GM23338 (cell line): ENCODE measurements around the gene TESK2. TPM values are rescaled to one million over a fixed set of nuclear protein-coding genes. Genes with fewer than 3 reads are reported as not detected.

Experiments
- ATAC-seq: fragments of 200-7000 bp; cut with Tn5 transposase; 3 replicates; pipeline ENCODE4 v1.9.1; 2020
- DNase-seq: peaks from one replicate; pipeline ENCODE4 v3.0.0-alpha.2; 2015; ENCODE audit warnings: low spot score
- H2AFZ ChIP-seq: fragments of 200-600 bp; sonication (generic); 2 replicates; pipeline ENCODE4 v1.8.0; 2016; ENCODE audit warnings: antibody characterized with exemption, mild to moderate bottlenecking, moderate library complexity
- H3F3A ChIP-seq: fragments of 200-600 bp; sonication (generic); replicated peaks from 2 replicates; pipeline ENCODE4 v1.8.0; 2017; ENCODE audit warnings: antibody characterized with exemption, mixed run types, low read depth
- H3K27ac ChIP-seq: fragments of 200-600 bp; sonication (generic); 2 replicates; pipeline ENCODE4 v1.6.1; 2016; ENCODE audit warnings: low read depth
- H3K27me3 ChIP-seq: fragments of 200-600 bp; sonication (generic); 2 replicates; pipeline ENCODE4 v1.8.0; 2016; ENCODE audit warnings: mild to moderate bottlenecking, mixed run types, moderate library complexity; ENCODE audit not compliant: insufficient read depth
- H3K36me3 ChIP-seq: fragments of 200-600 bp; sonication (generic); 2 replicates; pipeline ENCODE4 v1.8.0; 2016; ENCODE audit warnings: mild to moderate bottlenecking; ENCODE audit not compliant: insufficient read depth
- H3K4me1 ChIP-seq: fragments of 200-600 bp; sonication (generic); 2 replicates; pipeline ENCODE4 v1.8.0; 2016; ENCODE audit warnings: mild to moderate bottlenecking, moderate library complexity; ENCODE audit not compliant: insufficient read depth
- H3K4me2 ChIP-seq: fragments of 200-600 bp; sonication (generic); 2 replicates; pipeline ENCODE4 v1.7.1; 2017; ENCODE audit warnings: mixed run types
- H3K4me3 ChIP-seq: fragments of 200-600 bp; sonication (generic); 2 replicates; pipeline ENCODE4 v1.6.1; 2016; ENCODE audit warnings: mixed run types
- H3K79me2 ChIP-seq: fragments of 200-600 bp; sonication (generic); replicated peaks from 2 replicates; pipeline ENCODE4 v1.8.0; 2017; ENCODE audit warnings: mild to moderate bottlenecking; ENCODE audit not compliant: insufficient read depth
- H3K9me2 ChIP-seq: fragments of 200-600 bp; sonication (generic); 2 replicates; pipeline ENCODE4 v1.8.0; 2017; ENCODE audit not compliant: insufficient read depth
- H4K20me1 ChIP-seq: fragments of 200-600 bp; sonication (generic); replicated peaks from 2 replicates; pipeline ENCODE4 v1.8.0; 2017; ENCODE audit warnings: mild to moderate bottlenecking; ENCODE audit not compliant: insufficient read depth
- H3K27ac Mint-ChIP-seq: 2 replicates; pipeline ENCODE4 v1.8.0; 2020; ENCODE audit warnings: inconsistent platforms, mild to moderate bottlenecking, moderate library complexity, mixed read lengths
- H3K27me3 Mint-ChIP-seq: 3 replicates; pipeline ENCODE4 v1.8.0; 2022; ENCODE audit warnings: low read depth, mild to moderate bottlenecking, moderate library complexity, mixed read lengths, inconsistent platforms; ENCODE audit not compliant: insufficient read depth, poor library complexity
- H3K36me3 Mint-ChIP-seq: 3 replicates; pipeline ENCODE4 v1.8.0; 2021; ENCODE audit warnings: low read depth, mild to moderate bottlenecking, inconsistent platforms, moderate library complexity, mixed read lengths
- H3K4me1 Mint-ChIP-seq: 3 replicates; pipeline ENCODE4 v1.8.0; 2020; ENCODE audit warnings: mild to moderate bottlenecking, inconsistent platforms, mixed read lengths
- H3K4me3 Mint-ChIP-seq: 3 replicates; pipeline ENCODE4 v1.8.0; 2021; ENCODE audit warnings: moderate library complexity, mild to moderate bottlenecking, inconsistent platforms, mixed read lengths
- H3K9me3 Mint-ChIP-seq: 3 replicates; pipeline ENCODE4 v1.8.0; 2020; ENCODE audit warnings: moderate library complexity, mild to moderate bottlenecking, inconsistent platforms, mixed read lengths
- CREB1 ChIP-seq: fragments of 250-450 bp; sonication (Bioruptor Pico); IDR thresholded peaks from 2 replicates; pipeline ENCODE4 v1.5.0; 2020; ENCODE audit warnings: low read depth, mild to moderate bottlenecking, moderate library complexity
- EZH2 ChIP-seq: fragments of 200-600 bp; sonication (generic); IDR thresholded peaks from one replicate; pipeline ENCODE4 v1.8.0; 2017; ENCODE audit warnings: antibody characterized with exemption, mild to moderate bottlenecking, low read depth; ENCODE audit not compliant: unreplicated experiment
- POLR2AphosphoS5 ChIP-seq: IDR thresholded peaks from 2 replicates; pipeline ENCODE4 v1.6.1; 2016; ENCODE audit warnings: antibody characterized with exemption, low read depth
- STAT1 ChIP-seq: IDR thresholded peaks from one replicate; pipeline ENCODE4 v1.6.1; 2016; ENCODE audit warnings: antibody characterized with exemption; ENCODE audit not compliant: unreplicated experiment
- ZNF114 ChIP-seq: fragments of 250-450 bp; sonication (Bioruptor Pico); IDR thresholded peaks from 2 replicates; pipeline ENCODE4 v1.5.0; 2020; ENCODE audit warnings: mild to moderate bottlenecking, moderate library complexity
- ZNF331 ChIP-seq: fragments of 250-450 bp; sonication (Bioruptor Pico); IDR thresholded peaks from 2 replicates; pipeline ENCODE4 v1.5.0; 2020; ENCODE audit warnings: low read depth, mild to moderate bottlenecking, moderate library complexity
- polyA plus RNA-seq: library from polyadenylated mRNA; unstranded; fragments of >200 nt; fragmentation: Nextera tagmentation; extraction: Ambion mirVana; gene quantifications from 2 replicates; pipeline ENCODE4 v1.2.1, GENCODE V29; 2016
- total RNA-seq: library from RNA; depleted of rRNA; stranded (reverse); fragments of >200 nt; shearing (Covaris generic); gene quantifications from 2 replicates; pipeline ENCODE4 v1.2.3, GENCODE V29; 2014
- TF ChIP-seq, protein P1 (sequence below): IDR thresholded peaks from 2 replicates; pipeline ENCODE4 v1.6.1; 2016; ENCODE audit warnings: antibody characterized with exemption
- TF ChIP-seq, protein P2 (sequence below): fragments of 250-450 bp; sonication (Bioruptor Pico); IDR thresholded peaks from 2 replicates; pipeline ENCODE4 v1.5.0; 2020; ENCODE audit warnings: mild to moderate bottlenecking, moderate library complexity

TESK2 gene
- total and polyA plus RNA-seq, 2 experiments from 2014 or later = 5.2 to 14.0 TPM

DNA sequence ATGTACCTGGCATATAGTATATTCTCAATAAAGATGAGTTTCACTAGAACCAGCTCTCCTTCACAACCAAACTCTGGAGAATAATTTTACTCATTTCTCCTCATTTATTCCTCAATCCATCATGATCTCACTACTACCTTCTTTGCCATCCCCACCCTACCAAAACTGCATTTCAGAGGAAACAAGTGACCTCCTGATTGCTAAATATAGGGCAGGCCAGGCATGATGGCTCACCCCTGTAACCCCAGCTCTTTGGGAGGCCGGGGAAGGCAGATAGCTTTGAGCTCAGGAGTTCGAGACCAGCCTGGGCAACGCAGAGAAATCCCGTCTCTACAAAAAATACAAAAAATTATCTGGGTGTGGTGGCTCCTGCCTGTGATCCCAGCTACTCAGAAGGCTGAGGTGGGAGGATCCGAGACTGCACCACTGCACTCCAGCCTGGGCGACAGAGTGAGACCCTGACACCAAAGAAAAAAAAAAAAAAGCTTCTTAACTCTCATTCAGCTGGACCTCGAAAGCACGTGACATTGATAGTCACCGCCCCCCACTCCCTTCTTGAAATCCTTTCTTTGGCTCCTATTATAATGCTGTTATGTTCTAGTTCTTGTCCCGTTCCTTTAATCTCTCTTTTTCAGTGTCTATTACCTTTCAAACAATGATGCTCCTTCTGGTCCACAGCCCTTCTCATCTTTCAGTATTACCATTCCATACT is 2.1 kb downstream of the TESK2 start:
- DNase-seq = peak; percentile 17
- Histone ChIP-seq H3K4me3 (peak overlapping the region; percentile 91), H3F3A (peaks cover 3% of the 10 kb centered on the region; the same call in 1 of the 2 replicates), H2AFZ (no peak overlapping the region), H4K20me1 (0 out of 2 replicates have a peak, but pooled peaks cover 3% of the 10 kb centered on the region), H3K9me2 (no peaks in the 10 kb centered on the region), H3K79me2 (peaks cover 26% of the 10 kb centered on the region), H3K36me3 (no peaks in the 10 kb centered on the region), H3K4me1 (peaks cover 7% of the 10 kb centered on the region; the same call in 1 of the 2 replicates), H3K27ac (no peak overlapping the region), H3K27me3 (peaks cover 8% of the 10 kb centered on the region; the same call in 1 of the 2 replicates), H3K4me2 (peak overlapping the region; percentile 100)
- H3K36me3 Mint-ChIP-seq = no peaks in the 10 kb centered on the region
- peaks cover 5% of the 10 kb centered on the region; the same call in 2 of the 3 replicates for H3K4me1 Mint-ChIP-seq
- no peak overlapping the region for H3K4me3 Mint-ChIP-seq
- no peaks in the 10 kb centered on the region for H3K9me3 Mint-ChIP-seq
- H3K27ac Mint-ChIP-seq = no peak overlapping the region
- H3K27me3 Mint-ChIP-seq = no peaks in the 10 kb centered on the region
- ATAC-seq = no peak
- TF ChIP-seq, protein P1, sequence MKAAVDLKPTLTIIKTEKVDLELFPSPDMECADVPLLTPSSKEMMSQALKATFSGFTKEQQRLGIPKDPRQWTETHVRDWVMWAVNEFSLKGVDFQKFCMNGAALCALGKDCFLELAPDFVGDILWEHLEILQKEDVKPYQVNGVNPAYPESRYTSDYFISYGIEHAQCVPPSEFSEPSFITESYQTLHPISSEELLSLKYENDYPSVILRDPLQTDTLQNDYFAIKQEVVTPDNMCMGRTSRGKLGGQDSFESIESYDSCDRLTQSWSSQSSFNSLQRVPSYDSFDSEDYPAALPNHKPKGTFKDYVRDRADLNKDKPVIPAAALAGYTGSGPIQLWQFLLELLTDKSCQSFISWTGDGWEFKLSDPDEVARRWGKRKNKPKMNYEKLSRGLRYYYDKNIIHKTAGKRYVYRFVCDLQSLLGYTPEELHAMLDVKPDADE = no peak
- TF ChIP-seq POLR2AphosphoS5 (no peak), CREB1 (no peak)

DNA sequence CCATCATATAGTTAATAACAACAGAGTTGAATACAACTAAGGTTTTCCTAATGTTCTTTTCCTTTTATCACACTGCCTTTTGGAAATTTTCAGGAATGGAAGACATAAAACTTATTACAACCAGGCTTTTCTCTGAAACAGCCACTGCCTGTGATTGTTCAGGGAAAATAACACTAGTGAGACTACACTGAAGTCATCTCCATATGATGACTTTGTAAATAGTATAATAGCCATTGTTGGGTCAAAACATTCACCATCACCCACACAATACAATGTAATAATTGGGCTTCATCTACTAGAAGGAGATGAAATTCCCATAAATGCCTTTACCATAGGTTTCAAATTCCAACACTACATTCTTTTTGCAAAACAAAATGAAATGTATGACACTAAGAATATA is 5.0 kb downstream of the TESK2 start:
- peaks cover 29% of the 10 kb centered on the region for H3K79me2 ChIP-seq
- no peak for TF ChIP-seq ZNF331 (CRISPR knock-in tag)
- no peak for TF ChIP-seq STAT1
- TF ChIP-seq, protein P2, sequence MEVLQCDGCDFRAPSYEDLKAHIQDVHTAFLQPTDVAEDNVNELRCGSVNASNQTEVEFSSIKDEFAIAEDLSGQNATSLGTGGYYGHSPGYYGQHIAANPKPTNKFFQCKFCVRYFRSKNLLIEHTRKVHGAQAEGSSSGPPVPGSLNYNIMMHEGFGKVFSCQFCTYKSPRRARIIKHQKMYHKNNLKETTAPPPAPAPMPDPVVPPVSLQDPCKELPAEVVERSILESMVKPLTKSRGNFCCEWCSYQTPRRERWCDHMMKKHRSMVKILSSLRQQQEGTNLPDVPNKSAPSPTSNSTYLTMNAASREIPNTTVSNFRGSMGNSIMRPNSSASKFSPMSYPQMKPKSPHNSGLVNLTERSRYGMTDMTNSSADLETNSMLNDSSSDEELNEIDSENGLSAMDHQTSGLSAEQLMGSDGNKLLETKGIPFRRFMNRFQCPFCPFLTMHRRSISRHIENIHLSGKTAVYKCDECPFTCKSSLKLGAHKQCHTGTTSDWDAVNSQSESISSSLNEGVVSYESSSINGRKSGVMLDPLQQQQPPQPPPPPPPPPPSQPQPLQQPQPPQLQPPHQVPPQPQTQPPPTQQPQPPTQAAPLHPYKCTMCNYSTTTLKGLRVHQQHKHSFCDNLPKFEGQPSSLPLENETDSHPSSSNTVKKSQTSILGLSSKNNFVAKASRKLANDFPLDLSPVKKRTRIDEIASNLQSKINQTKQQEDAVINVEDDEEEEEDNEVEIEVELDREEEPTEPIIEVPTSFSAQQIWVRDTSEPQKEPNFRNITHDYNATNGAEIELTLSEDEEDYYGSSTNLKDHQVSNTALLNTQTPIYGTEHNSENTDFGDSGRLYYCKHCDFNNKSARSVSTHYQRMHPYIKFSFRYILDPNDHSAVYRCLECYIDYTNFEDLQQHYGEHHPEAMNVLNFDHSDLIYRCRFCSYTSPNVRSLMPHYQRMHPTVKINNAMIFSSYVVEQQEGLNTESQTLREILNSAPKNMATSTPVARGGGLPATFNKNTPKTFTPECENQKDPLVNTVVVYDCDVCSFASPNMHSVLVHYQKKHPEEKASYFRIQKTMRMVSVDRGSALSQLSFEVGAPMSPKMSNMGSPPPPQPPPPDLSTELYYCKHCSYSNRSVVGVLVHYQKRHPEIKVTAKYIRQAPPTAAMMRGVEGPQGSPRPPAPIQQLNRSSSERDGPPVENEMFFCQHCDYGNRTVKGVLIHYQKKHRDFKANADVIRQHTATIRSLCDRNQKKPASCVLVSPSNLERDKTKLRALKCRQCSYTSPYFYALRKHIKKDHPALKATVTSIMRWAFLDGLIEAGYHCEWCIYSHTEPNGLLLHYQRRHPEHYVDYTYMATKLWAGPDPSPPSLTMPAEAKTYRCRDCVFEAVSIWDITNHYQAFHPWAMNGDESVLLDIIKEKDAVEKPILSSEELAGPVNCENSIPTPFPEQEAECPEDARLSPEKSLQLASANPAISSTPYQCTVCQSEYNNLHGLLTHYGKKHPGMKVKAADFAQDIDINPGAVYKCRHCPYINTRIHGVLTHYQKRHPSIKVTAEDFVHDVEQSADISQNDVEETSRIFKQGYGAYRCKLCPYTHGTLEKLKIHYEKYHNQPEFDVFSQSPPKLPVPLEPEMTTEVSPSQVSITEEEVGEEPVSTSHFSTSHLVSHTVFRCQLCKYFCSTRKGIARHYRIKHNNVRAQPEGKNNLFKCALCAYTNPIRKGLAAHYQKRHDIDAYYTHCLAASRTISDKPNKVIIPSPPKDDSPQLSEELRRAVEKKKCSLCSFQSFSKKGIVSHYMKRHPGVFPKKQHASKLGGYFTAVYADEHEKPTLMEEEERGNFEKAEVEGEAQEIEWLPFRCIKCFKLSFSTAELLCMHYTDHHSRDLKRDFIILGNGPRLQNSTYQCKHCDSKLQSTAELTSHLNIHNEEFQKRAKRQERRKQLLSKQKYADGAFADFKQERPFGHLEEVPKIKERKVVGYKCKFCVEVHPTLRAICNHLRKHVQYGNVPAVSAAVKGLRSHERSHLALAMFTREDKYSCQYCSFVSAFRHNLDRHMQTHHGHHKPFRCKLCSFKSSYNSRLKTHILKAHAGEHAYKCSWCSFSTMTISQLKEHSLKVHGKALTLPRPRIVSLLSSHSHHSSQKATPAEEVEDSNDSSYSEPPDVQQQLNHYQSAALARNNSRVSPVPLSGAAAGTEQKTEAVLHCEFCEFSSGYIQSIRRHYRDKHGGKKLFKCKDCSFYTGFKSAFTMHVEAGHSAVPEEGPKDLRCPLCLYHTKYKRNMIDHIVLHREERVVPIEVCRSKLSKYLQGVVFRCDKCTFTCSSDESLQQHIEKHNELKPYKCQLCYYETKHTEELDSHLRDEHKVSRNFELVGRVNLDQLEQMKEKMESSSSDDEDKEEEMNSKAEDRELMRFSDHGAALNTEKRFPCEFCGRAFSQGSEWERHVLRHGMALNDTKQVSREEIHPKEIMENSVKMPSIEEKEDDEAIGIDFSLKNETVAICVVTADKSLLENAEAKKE (CRISPR knock-in tag) = no peak
- TF ChIP-seq EZH2 = no peak
- TF ChIP-seq, protein P1 = no peak
- TF ChIP-seq ZNF114 (CRISPR knock-in tag) = no peak

More for the DNA sequence above, 5.0 kb downstream of the TESK2 start:
- no peaks in the 10 kb centered on the region; the same call in 2 of the 3 replicates for H3K36me3 Mint-ChIP-seq
- H3K4me3 Mint-ChIP-seq = no peak overlapping the region
- Histone ChIP-seq H3K4me3 (no peak overlapping the region), H3K4me1 (peaks cover 7% of the 10 kb centered on the region), H3K36me3 (no peaks in the 10 kb centered on the region), H4K20me1 (0 out of 2 replicates have a peak, but pooled peaks cover 3% of the 10 kb centered on the region), H3K27me3 (peaks cover 8% of the 10 kb centered on the region; the same call in 1 of the 2 replicates), H3F3A (peaks cover 3% of the 10 kb centered on the region; the same call in 1 of the 2 replicates), H3K4me2 (no peak overlapping the region), H2AFZ (no peak overlapping the region), H3K27ac (no peak overlapping the region), H3K9me2 (no peaks in the 10 kb centered on the region)
- H3K27ac Mint-ChIP-seq = no peak overlapping the region
- no peaks in the 10 kb centered on the region for H3K27me3 Mint-ChIP-seq
- ATAC-seq (no peak), DNase-seq (no peak)
- no peaks in the 10 kb centered on the region for H3K9me3 Mint-ChIP-seq
- H3K4me1 Mint-ChIP-seq = peaks cover 5% of the 10 kb centered on the region; the same call in 2 of the 3 replicates
